ENCODE measurements around the gene THY1.
"Not testable (repeated sequence)": the region's sequence is repeated elsewhere in the genome, so short reads cannot be mapped to it uniquely, and the experiment has no call there.

GRCh38 chr11:119437521-119437920 is 14.5 kb upstream of the THY1 start:
- TF ChIP-seq EZH2phosphoT487 (IDR thresholded peaks at IDR 0.05; ENCODE audit: borderline replicate concordance, low read depth, low read length): not testable (repeated sequence)
- TF ChIP-seq, protein P1, sequence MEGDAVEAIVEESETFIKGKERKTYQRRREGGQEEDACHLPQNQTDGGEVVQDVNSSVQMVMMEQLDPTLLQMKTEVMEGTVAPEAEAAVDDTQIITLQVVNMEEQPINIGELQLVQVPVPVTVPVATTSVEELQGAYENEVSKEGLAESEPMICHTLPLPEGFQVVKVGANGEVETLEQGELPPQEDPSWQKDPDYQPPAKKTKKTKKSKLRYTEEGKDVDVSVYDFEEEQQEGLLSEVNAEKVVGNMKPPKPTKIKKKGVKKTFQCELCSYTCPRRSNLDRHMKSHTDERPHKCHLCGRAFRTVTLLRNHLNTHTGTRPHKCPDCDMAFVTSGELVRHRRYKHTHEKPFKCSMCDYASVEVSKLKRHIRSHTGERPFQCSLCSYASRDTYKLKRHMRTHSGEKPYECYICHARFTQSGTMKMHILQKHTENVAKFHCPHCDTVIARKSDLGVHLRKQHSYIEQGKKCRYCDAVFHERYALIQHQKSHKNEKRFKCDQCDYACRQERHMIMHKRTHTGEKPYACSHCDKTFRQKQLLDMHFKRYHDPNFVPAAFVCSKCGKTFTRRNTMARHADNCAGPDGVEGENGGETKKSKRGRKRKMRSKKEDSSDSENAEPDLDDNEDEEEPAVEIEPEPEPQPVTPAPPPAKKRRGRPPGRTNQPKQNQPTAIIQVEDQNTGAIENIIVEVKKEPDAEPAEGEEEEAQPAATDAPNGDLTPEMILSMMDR (conservative IDR thresholded peaks at IDR 0.05; ENCODE audit: low read length): not testable (repeated sequence)

All from OCI-LY7 (cell line).